PC-3 (cell line): ENCODE measurements around the gene SMAD3.

Source experiments
- CTCF ChIP-seq: fragments of 300-600 bp; sonication (generic); conservative IDR thresholded peaks from 2 replicates; pipeline ENCODE4 v1.5.1; 2017; ENCODE audit warnings: antibody characterized with exemption, low read depth, mild to moderate bottlenecking, low read length
- EZH2 ChIP-seq: fragments of 300-600 bp; sonication (generic); IDR thresholded peaks from one replicate; pipeline ENCODE4 v1.6.1; 2017; ENCODE audit warnings: antibody characterized with exemption, mild to moderate bottlenecking, low read length; ENCODE audit not compliant: unreplicated experiment
- EZH2phosphoT487 ChIP-seq: fragments of 300-600 bp; sonication (generic); IDR thresholded peaks from 2 replicates; pipeline ENCODE4 v1.6.1; 2018; ENCODE audit warnings: mild to moderate bottlenecking, antibody characterized with exemption, low read length, borderline replicate concordance

GRCh38 chr15:67184208-67184925 lies 119.0 kb downstream of the SMAD3 start:
- no peak for TF ChIP-seq CTCF
- no peak for TF ChIP-seq EZH2
- TF ChIP-seq EZH2phosphoT487, result no peak
